HG03378 (cell line): ENCODE data around the gene KLF7.

Experiments
- ATAC-seq: cut with Tn5 transposase; IDR thresholded peaks from one replicate; pipeline ENCODE4 v1.9.1; 2021; ENCODE audit warnings: mild to moderate bottlenecking, moderate library complexity; ENCODE audit not compliant: unreplicated experiment

KLF7 gene

DNA sequence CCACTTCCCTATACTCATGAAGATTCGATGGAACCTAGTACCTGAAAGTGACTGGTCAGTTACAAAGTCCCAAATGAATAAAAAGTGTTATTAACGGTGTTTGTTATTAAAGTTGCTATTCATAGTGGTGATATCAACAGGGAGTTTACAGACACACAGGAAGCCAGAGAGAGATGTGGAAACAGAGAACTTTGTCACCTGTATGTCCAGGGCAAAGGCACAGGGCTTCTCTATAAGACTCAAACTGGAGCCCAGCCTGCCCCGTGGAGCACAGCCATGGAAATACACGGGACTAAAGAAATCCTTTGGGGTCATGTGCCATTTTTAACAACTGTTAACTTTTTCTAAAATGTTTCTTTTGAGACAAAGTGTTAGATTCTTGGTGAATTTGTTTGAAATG, 68.5 kb downstream of the KLF7 start:
- no peak for ATAC-seq

DNA sequence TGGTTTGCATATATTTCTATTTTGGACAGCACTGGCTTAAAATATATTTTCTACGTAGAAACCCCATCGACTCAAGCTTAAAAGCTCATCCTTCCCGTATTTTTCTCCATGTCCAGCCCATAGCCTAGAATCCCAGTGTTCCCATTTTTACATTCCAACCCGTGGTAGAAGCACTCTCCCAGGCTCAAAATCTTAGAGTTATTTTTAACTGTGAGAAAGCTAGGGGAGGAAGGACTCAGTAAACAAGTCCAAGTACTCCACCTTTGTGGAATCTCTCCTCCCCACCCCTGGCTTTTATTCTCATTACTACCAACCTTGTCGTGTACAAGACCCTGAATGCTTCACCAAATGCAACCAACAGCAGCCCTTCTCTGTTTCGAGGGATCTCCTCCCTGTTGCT, 69.8 kb downstream of the KLF7 start:
- ATAC-seq, result no peak

GRCh38 chr2:207093234-207093633, 72.5 kb downstream of the KLF7 start:
- no peak for ATAC-seq

DNA sequence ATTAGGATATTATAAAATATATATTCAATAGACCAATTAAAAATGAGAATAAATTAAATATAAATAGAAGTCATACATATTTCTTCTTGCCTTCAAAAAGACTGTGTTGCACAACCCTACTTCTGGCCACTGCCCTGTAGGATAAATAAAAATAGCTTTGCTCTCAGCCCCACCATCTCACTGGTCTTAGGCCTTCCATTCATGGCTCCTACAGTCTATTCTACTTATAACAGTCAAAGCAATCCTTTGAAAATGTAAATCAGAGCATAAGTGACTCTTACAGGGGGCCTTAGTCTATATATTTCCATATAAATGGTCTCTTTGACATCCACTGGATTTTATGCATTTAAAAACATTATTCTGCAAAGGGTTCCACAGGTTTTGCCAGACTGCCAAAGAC, 72.9 kb downstream of the KLF7 start:
- no peak for ATAC-seq

DNA sequence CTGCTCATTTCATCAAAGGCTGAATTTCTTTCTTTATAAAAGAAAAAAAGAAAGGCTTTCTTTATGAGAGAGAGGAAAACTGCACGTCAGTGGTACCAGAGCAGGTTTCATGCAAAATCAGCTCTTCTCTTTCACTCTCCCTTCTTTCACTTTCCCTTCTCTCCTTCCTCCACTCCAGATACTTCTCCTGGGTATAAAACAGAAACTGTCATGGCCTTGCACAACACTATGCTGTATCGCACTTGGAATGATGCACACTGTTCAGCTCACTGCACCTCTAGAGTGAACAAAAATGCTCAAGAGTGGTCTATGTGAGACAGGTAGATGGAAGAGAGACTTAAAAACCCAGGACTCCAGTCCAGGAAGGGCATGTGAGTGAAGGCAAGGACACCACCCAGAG, 73.8 kb downstream of the KLF7 start:
- no peak for ATAC-seq

DNA sequence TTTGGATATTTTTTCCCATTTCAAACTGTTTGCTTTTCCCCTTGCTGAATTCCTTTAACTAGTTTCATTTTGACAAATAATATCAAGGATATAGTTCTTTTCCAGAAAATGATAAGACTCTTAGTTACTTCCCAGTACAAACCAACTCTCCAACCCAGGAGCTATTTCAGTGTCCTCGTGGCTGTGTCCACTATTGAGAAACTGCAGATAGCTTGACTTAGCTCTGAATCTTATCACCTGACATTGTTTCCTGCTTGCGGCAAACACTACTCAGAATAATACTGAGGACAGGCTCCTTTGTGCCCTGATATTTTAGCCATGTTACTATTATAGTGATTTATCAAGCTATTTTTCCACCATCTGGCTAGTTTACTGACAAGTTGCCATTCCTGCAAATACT, 74.6 kb downstream of the KLF7 start:
- no peak for ATAC-seq

GRCh38 chr2:207090389-207090788, 75.4 kb downstream of the KLF7 start:
- ATAC-seq, result no peak

GRCh38 chr2:207088839-207089238, 76.9 kb downstream of the KLF7 start:
- no peak for ATAC-seq

DNA sequence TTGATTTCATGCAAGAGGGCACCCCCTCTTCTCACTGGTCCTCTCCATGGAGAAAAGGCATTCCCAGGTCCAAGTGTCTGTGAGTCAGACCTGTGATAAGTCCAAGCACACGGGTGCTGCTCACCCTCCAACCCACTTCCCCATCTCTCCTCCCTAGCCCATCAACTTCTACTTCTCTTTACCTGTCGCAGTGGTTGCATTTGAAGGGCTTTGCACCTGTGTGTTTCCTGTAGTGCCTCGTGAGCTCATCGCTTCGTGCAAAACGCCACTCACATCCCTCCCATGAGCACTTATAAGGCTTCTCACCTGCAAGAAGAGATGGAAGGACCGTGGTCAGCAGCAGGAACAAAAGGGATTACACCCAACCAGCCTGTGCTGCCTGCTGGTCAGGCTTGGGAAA, 77.5 kb downstream of the KLF7 start:
- no peak for ATAC-seq

DNA sequence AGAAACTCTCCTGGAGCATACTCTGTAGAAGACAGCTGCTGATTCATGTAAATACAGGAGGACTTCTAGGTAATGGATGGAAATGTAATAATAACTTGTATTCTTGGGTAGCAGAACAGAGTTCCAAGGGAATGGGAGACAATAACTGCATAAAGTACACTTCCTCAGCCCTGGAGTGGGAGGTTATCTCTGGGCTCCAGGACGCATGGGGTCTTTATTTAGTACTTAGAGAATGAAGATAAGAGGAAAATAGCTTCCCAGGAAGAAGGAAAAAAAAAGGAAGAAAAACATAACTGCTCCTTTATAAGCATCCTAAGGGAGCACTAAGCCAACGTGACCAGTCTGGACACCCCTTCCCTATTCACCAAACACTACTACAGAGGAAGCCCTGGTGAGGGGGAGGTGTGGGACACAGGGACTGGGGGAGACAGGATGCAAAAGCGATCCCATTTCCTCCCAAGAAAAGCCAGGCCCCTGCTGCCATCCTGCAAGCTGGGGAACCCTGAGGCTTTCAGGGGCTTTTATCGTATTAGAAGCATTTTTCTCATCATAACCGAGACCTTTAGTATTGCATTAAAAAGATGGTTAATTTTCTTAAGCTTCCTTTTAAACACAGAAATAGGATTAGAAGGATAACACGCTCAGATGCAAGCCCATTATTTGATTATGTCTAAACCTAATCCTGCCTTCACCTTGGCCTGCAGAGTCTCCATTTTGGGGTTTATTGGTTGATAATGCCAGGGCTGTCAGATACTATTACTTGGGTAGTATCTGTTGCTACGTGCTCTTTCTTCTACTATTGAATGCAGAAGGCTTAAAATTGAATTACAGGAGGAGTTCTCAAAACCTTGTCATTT, 78.5 kb downstream of the KLF7 start:
- no peak for ATAC-seq

- no peak for ATAC-seq
Measured at GRCh38 chr2:207086136-207086535, 79.6 kb downstream of the KLF7 start.

- ATAC-seq, result no peak
Measured at GRCh38 chr2:207085110-207085509, 80.6 kb downstream of the KLF7 start.

GRCh38 chr2:207083361-207084110, 82.2 kb downstream of the KLF7 start:
- no peak for ATAC-seq

DNA sequence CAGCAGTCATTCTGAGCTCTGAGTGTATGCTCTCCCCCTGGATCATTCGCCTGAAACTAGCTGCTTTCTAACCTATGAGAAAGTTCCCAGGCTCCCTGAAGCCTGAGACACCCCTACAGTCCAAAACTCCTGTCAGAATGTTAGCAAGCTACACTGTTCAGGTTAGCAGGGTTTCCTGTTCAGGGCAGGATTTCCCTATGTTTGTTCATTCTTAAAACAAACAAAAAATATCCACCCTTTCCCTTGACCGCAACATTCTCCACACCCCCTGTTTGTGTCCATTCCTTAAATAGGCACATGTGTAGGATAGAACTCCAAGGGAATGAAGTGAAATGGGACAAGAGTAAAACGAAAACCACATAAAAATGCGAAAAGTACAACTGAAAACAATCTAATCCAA, 83.1 kb downstream of the KLF7 start:
- no peak for ATAC-seq

GRCh38 chr2:207078186-207078798, 87.5 kb downstream of the KLF7 start:
- no peak for ATAC-seq

DNA sequence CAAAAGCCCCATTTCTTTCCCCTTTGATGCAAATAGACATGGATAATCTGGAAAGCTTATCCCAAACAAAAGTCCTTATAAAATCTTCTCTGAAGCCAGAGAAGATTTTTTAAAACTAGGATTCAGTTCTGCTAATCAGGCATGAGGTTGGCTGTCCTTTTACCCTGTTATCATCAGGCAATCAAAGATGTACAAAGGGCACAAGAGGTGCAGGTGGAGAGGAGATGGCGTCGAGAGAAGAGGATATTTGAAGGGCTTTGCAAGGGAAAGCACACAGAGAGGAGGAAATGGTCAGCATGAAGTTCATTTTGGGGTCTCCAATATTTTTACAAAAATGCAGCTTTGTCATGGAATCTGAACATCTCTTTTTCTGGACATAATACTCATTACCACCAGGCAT, 88.5 kb downstream of the KLF7 start:
- no peak for ATAC-seq

DNA sequence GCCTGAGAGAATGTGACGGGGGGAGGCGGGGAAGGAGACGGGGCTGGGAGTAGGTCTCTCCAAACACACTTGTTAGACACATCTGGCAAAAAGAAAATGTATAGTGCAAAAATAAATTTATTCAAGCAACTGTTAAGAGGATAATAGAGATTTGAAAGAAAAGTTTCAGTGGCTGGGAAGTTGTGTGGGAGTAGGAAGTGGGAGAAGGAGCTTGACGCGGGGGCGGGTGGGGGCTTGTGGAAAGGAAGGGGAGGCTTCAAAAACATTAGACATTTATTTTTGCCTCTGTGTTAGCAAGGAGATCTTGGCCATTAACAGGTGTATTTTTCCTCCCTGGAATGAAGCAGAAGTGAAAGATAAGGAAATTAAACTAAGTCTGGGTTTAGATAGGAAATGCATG, 90.3 kb downstream of the KLF7 start:
- ATAC-seq, result no peak

DNA sequence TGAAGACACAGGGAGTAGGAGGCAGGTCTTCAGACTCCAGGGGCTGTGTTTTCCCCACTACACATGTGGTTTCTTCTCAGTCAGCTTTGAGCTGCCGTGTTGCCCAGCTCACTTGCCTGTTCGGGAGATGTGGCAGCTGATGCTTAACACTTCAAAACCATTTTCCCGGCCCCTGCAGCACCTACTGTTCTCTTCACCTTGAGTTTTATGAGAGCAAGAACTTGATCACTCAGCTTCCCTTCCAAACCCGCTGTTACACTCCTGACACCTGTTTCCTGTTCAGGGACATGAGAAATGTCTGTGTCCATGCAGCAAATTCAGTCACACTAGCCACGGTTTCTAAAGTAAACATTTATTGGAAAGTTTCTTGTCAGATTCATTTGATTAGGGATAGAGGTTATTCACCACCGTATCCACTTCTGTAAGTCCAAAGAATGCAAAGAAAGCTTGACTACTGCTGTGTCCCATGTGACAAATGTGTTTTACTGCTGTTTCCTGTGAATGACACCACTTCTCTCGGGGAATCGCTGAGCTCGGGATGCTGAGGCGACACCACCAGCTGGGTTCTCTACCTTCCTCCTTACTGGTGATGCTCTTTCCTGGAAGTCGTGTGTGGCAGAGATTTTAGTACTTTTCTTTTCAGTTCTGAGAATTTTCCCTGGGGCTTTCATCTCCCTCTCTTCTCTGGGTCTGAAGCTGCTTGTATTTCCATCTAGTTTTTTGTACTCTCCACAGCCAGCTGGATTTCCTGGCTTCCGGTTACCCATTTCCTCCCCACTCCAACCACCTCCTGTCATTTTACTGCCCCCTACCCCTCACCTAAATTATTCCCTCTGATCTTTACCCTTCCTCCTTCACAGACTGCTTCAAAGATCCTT, 91.7 kb downstream of the KLF7 start:
- ATAC-seq, result no peak

DNA sequence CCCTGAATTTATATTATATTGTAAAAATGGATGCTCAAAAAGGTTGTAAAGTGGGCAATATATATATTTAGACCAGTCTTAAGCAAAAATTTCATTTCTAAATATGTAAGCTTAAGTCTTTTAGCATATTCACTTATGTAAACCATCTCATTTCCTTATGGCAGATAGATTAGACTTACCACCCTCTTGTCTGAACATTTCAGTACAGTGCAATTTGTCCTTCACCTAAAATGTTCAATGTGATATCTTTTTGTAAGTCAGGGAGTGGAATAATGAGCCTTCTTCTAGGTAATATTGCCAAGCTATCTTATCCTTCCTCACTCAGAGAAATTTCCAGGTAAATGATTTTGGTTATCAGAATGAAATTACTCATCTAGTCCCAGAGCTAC, 92.3 kb downstream of the KLF7 start:
- no peak for ATAC-seq

GRCh38 chr2:207072571-207072970, 93.2 kb downstream of the KLF7 start:
- no peak for ATAC-seq

DNA sequence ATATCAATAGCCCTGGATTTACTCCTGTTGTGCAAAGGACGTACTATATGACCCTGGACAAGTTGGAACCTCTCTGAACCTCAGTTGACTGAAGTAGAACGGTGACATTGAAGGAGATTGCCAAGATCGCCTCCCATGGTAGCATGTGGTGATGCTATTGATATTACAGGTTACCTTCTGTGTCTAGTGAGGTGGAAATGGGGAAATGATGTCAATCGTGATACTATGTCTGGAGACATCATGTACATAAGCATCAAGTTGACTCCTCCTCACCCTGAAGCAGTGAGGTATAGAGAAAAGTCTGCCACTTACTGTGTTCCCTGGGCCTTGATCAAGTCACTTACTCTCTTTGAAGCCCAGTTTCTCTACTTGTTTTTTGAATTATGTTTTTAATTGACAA, 93.9 kb downstream of the KLF7 start:
- ATAC-seq, result no peak
